ENCODE data around the gene TMEM269.
A peak's percentile ranks its signal among the peaks of the same experiment; 100 is the strongest.
"Not testable (repeated sequence)": the region's sequence is repeated elsewhere in the genome, so short reads cannot be mapped to it uniquely, and the experiment has no call there.

The TMEM269 gene

DNA sequence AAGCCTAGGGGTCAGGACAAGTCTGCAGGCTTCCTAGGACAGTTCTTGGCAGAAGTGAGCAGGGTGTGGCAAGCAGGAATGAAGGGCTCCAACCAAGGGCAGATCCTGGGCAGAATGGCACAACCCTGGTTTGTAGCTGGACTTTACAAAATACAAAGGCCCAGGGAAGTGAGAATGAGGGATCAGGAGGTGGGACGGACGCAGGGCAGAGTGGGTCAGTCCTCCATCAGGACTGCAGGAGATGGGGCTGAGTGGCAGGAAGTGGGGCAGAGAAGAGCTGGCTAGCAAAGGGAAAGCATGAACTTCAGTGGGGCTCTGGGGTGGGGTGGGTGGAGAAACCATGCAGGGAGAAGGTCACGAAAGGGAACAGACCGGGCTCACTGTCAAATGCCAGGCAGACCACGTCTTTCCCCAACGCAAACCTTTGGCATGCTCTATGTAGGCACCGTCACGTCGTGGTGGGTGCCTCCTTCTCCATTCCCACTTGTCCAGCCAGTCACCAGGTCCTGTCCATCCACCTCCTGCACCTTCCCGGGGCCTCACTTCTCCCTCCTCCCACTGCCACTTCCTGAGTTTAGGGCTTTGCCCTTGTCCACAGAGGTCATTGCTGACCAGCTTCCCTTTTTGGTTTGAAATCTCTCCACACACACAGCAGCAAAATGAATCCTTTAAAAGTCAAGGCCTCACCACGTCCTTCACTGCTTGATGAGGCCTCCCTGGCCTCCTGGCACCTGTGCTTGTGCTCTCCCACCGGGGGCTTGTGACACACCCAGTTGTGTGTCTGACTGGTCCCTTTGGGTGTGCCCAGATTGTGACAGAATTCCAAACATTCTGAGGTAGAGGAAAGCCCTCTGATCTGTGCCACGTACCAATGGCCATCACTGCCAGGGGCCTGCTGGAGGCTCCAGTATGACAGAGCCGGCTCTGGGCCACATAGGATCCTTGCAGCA is 36.1 kb upstream of the TMEM269 start:
- DNase-seq, result no peak

DNA sequence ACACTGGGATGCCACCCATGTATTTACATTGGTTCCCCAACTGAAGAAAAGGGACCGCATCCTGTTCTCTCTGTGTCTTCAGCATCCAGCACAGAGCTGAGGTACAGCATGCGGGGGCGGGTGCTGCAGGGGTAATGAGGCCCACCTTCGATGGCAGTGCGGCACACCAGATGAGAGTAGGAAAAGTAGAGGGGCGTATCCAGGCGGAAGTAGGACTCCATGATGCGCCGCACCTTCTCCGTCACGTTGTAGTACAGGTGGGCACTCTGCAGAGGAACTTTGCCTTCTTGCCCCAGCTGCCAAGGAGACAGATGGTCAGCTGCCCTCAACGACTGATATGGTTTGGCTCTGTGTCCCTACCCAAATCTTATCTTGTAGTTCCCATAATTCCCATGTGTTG is 34.8 kb upstream of the TMEM269 start:
- no peak for DNase-seq

DNA sequence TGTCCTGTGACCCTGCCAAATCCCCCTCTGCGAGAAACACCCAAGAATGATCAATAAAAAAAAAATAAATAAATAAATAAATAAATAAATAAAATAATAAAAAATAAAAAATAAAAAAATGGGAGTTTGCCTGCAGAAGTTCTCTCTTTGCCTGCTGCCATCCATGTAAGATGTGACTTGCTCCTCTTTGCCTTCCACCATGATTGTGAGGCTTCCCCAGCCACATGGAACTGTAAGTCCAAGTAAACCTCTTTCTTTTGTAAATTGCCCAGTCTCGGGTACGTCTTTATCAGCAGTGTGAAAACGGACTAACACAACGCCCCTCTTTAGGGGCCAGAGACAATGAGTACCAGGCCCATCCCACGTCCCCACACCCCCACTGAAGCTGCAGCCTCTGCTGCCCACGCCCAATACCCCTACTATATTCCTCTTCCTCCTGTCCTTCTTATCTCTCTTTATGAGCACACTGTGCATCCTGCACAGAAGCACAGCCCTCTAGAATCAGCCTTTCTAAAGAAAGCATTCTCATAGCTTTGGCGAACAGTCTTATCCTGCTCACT is 33.2 kb upstream of the TMEM269 start:
- DNase-seq, result not testable (repeated sequence)

DNA sequence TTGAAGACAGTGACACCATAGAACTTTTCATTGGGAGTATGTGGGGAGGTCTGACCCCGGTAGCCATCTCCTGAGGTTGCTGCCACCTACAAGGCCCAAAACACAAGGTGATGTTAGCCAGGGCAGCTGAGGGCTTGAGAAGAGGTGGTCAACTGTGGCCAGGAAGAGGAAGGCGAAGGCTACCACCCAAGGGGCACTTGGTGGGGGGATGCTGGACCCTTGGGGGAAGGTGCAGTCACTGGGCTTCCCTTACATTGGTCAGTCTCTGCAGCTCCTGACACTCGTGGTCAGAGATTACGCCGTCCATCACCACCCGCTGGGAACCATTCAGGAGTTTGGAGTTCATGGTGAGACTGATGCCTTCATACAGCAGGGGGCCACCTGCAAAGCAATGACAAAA is 32.5 kb upstream of the TMEM269 start:
- DNase-seq, result no peak

DNA sequence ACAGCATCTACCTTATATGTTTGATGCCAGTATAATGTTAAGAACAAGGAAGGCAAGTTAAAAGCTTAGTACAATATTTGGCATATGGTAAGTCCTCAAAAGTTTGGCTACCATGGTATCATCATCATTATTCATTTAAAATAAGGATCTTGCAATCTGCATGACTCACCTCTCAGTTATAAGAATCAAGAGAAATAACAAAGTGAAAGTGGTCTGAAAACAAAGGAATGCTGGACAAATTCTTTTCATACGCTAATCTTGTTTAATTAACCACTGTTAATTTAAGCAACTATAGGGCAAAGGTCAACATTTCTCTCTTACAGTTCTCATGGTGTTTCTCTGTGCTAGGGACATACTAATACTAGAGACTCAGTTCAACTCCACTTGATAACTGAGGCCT is 31.7 kb upstream of the TMEM269 start:
- no peak for DNase-seq

DNA sequence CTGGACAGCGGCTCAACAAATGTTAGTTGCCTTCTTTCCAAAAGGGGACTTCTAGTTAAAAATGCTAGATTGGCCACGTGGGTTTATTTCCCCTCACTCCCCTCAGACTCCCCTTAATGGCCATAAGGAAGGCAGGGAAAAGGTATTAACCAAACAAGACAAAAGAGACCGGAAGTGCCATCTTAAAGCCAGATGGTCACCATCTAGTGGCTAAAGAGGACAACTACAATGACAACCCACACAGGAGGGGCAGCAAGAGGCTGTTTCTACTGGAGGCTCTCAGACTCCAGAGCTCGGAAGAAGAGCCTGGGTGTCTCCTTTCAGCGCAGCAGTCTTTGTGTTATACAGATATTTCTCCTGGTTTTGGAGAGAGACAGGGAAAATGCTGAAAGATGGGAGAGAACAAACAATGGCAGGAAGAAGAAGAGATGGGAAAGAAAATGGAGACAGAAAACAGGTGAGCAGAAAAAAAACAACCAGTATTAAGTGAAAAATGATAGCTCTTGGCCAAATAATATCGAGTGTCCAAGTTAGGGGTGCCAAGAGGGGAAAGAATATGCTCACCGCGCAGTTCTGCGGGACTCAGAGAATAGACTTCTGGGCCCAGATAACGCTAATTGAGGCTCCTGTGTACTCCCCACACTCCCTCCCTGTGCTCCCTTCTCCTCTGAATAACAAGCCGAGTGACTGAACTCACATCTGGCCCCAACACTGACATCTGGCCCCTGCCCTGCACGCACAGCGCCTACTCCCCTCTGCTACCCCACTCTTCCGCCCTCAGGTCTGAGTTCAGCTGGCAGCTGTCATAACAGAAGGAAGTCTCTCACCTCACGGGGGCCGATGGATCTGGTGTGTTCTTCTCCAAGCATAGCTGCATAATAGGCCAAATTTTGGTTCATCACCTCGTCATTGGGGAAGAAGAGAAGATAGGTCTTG is 27.6 kb upstream of the TMEM269 start:
- DNase-seq, result peak; percentile 56

DNA sequence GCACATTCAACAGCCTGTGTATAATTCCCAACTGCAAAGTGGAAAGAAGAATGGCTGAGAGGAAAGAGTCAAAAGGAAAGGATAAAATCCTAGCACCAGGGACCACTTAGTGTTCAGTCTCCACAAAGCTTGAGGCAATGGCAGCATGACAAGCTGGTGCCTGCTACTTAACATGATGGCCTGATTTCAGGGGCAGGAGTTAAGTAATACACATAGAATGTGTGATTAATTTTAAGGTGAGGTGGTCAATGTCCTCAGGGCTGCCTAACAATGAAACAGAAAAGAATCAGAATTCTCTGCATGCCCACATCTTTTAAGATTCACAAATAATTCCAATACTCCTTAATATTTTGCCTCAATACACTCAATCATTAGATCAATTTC is 26.9 kb upstream of the TMEM269 start:
- DNase-seq, result no peak

DNA sequence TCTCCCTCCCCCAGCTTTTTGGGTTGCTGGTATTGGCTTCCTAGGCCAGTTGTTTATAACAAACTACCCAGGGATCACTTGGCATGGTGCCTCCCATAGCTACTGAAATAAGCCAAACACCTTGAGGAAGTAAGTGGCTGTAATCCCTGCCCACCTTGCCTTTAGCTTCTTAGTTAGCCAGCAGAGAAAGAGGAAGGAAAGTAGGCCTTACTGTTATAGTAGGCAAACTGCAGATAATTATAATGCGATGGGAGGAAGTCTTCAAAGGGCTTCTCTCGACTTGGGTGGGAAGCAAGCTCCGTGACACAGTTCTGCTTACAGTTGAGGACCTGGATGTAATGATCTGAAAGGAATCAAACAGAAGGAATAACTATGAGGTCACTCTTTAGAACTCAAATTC is 26.1 kb upstream of the TMEM269 start:
- DNase-seq, result no peak

DNA sequence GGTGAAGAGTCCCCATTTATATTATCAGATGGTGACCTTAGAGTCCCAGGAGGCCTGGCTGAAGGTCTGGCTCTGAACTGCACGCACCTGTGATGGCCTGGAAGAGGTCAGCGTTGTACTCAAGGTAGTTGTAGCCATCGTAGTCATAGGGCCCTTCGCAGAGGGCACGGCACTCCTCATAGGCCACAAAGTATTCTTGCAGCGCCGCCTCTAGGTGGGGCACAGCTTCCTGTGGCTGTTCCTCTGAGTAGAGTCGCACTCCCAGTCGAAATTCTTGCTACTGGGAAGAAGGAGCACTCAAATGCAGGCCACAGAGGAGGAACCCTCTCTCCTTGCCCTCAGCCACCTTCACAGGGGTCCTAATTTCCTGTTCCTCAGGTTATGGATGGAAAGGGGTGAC is 25.7 kb upstream of the TMEM269 start:
- DNase-seq, result no peak

DNA sequence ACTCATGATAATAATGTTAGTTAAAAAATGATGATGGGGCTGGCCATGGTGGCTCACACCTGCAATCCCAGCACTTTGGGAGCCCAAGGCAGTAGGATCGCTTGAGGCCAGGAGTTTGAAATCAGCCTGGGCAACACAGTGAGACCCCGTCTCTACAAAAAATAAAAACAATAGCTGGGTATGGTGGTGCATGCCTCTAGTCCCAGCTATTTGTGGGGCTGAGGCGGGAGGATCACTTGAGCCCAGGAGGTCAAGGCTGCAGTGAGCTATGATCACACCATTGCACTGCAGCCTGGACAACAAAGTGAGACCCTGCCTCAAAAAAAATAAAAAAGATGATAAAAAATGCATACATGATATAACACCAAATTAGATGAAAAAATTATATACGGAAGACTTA is 23.2 kb upstream of the TMEM269 start:
- no peak for DNase-seq

DNA sequence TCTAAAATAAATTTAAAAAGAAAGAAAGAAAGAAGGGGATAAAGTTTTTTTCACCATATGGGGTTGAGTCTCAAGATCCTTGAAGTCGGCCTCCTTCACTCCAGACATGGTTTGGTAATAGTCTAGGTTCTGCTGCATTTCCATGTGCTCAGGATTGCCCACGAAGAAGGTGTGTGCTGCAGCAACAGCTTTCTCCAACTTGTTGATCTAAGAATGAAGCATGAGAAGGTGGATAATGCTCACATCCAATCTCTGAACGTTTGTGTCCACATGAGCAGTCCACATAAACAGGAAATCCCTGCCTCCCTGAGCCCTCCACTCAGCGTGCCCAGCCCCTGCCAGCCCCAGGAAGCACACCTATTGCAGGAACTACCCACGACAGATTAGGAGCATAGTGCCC is 22.5 kb upstream of the TMEM269 start:
- no peak for DNase-seq

DNA sequence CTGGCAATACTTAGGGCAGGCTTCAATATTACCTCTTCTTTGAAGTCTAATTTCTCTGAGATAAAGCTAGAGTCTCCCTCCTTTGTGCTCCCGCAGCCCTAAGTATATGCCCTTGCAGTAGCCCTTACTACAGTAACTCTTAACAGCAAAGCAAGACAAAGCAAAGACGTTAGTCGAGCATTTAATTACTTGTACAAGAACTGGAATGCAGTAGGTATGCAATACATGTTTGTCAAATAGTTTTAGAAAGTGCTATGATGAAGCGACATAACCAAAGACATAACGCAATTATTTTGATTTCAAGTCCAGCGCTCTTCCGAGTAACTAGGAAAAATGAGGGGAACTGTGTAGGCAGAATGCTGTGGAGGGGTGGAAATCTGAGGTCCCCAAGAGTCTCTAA is 19.5 kb upstream of the TMEM269 start:
- peak; percentile 32 for DNase-seq

DNA sequence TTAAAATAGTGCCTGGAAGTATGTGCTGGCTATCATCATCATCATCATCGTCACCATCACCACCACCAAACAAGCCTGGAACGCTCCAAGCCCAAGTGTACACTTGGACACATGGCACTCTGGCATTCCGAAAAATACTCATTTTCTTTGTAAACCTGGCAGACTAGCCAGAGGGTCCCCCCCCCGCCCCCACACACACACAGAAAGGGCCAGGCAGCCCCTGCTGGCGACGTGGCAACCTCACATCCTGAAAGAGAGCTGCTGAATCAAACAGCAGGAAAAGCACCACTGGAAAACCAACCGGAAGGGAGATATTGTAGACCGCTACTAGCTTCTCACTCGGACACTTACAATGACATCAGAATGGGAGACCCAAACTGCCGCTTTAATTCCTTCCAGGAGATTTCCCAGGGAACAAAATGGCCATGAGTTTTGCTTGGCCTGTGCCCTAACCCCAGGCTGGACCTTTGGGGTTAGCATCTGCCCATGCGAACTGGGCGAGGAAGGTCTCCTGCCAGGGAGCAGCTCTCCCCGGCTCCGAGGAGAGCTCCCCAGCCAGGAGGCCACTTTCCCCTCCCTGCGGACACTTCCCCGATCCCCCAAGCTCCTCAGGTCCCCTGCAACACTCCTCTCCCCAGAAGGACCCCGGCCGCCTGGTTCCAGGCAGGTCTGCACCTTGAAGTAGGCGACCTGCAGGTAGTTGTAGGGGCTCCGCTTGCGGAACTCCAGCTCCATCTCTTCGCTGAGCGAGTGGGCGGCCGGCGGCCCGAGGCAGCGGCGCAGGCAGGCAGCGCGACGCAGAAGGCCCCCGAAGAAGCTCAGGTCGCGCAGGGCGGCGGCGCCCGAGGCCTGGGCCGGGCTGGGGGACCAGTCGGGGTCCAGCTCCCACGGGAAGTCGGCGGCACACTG is 18.7 kb upstream of the TMEM269 start:
- DNase-seq, result peak; percentile 81

DNA sequence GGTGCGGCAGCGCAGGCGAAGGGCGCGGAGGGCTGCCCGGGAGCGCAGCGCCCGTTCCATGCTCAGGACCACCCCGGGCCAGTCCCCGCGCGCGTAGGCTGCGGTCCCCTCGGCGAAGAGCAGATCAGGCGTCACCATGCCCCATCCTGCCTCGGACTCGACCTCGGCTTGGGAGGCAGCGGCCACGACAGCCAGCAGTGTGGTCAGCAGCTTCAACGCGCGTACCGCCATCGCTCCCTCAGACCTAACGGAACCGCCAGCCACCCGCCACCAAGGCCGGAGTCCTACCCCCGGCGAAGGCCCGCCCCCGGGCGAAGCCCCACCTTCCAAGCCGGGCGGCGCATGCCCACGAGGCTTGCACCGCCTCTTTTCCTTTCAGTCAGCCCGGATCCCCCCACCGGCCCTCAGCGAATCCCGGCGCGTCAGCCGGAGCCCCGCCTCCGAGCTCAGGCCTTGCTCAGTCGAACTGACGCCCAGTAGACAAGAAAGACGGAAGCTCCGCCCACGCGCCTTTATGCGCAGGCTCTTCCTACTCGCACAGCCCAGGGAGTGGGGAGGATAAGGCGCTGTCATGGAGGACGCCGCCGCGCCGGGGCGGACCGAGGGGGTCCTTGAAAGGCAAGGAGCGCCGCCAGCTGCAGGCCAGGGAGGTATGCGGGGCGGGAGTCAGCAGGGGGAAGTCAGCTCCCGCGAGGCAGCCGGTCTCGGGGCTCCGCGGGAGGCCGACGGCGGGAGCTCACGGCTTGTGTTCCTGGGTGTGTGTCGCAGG is 17.9 kb upstream of the TMEM269 start, which contains the start of the genes C1orf50 and P3H1:
C1orf50 (plus strand) TSS at position 509 of the 769 bp plus-strand sequence; CDS start at position 572, 63 bp downstream.
P3H1 (minus strand) TSS at position 288 of the 769 bp plus-strand sequence; CDS start at position 231, 57 bp downstream.
- peak; percentile 99 for DNase-seq

DNA sequence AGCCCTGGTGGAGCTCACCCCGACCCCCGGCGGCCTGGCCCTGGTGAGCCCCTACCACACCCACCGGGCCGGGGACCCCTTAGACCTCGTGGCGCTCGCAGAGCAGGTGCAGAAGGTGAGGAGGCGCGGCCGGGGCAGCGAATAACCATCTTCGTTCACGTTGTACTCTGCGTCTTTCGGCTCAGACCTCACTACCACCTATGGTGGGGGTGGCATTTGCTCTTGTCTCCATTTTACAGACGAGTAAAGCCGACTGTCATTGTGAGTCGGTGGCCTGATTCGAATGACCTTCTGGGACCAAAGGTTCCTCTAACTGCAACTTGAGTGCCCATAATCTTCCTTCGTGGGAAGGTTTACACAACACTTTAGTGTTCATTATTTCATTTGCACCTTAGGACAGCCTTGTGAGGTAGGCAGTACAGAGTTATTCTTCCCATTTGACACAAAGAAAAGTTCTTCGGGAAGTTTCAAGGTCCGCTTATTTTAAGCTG is 17.2 kb upstream of the TMEM269 start:
- no peak for DNase-seq

DNA sequence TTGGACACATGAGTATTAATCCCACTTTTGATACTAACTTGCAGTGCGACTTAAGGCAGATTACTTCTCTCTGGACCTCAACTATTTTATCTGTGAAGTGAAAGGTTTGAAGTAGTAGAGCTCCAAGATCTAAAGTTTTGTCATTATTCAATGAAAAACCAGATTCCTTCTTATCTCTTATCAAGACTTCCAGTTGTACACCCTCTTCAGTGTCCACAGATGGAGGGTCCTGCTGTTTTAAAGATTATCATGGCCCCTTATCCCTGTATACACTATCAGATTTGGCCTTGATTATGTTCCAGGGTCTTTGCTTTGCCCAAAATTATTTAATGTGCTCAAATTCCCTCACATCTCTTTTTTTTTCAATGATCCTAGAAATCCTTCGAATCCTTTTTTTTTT is 16.6 kb upstream of the TMEM269 start:
- DNase-seq, result no peak

DNA sequence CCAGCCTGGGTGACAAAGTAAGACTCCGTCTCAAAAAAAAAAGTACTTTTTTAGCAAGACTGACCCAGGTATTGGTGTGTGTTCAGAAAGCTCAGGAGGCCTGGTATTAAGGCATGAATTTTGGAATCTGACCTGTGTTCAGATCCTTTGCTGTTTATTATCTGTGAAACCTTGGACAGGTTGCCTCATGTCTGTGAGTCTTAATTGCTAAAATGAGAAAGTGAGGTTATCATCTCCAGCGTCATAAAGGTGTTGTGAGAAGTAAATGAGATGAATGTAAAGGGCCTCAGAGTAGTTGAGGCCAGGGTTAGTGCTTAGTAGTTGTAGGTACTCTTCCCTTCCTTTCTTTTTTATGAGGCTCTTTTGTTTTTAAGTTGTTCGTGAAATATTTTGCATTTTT is 15.0 kb upstream of the TMEM269 start:
- DNase-seq, result no peak

DNA sequence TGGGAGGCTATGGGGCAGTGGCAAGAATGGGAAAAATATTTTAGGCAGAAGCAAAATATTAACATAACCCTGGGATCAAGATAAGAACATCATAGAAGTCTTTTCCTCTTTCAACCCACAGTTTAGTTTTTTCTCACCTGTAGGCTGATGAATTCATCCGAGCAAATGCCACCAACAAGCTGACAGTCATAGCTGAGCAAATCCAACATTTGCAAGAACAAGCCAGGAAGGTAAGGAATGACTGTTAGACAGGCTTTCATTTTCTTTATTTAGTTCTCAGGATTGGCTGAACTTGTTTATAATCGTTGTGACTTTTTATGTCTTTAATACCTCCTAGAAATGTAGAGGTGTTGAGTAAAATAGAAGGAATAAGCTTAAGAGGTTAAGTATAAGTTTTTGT is 11.4 kb upstream of the TMEM269 start:
- DNase-seq, result no peak

DNA sequence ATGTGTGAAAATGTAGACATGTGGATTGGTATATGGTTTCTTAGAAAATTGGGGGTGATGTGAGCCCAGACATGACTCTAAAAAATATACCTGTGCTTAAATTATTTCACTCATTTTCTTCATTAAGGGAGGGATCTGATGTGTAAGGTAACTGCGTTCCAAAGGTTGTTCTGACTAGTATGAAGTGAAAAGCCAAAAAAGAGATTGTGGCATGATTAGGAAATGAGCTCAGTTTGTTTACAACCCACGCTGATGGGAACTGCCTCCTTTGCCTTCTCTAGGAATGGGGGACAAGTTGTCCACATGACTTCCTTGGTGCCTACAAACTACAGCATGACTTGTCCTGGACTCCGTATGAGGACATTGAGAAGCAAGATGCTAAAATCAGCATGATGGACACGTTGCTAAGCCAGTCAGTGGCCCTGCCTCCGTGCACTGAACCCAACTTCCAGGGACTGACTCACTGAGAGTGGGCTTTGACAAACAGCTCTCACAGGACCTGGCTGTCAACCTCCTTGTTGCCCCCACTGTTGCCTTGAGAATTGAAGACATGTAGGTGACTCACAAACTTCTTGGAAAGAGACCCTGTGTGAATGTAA is 9.8 kb upstream of the TMEM269 start:
- DNase-seq, result no peak

DNA sequence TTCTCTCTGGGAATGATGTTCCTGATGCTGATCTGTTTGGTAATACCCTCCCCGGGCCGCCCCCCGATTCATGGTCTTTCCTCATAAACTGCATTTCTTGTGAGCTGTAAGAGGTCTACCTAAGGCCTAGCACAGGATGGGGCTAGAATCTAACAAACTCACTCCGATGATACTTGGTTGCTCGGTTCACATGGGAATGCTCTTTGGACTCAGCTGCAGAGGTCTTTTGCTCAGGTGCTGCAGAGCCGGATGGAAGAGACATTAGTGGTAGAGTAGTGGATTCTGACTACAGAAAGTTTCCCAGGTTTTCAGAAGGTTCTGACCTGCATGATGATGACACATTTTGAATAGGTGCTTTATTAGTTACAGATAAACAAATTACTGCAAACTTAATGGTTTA is 8.3 kb upstream of the TMEM269 start:
- no peak for DNase-seq

DNA sequence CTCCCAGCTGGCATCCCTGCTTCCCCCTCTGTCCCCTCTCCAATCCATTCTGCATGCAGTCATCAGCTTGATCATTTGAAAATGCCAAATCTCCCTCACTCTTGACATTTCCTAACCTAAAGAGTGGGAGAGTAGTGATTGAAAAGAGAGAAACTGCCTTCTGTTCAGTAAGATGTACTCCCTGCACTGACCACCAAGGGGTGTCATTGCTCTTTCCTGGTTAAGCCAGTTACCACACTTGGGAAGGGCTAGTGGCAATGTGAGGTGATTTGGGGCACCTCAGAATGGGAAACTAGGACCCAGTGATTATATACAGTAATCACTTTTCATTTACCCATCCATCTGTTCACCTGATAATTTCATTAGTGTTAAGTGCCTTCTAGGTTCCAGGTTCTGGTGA is 6.9 kb upstream of the TMEM269 start:
- DNase-seq, result peak; percentile 27

Measured in retina (tissue), 1 donor.